ENCODE measurements around the gene KCNQ1.

Gene KCNQ1

GRCh38 chr11:2883979-2884815 lies 439.4 kb downstream of the KCNQ1 start:
- no peak for DNase-seq (ENCODE audit: low spot score)

DNA sequence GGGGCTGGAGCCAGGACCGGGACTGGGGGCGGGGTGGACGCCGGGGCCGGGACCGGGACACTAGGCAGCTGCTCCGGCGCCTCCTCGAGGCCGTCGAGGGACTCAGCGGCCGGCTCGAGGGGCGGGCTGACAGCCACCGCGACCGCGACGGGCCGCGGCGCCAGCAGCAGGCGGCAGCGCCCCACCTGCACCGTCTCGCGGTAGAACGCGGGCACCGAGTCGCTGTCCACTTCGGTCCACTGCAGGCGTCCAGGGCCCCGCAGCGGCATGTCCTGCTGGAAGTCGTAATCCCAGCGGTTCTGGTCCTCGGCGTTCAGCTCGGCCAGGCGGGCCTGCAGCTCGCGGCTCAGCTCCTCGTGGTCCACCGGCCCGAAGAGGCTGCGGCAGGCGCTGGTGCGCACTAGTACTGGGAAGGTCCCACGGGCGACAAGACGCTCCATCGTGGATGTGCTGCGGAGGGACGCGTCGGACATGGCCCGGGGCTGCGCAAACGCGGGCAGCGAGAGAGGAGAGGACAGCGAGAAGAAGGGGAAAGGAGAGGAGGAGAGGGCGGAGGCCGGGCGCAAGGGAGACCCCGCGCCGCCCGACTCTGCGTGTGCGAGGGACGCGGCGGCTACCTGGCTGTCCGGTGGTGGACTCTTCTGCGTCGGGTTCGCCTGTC lies 440.3 kb downstream of the KCNQ1 start:
- peak; percentile 20 for DNase-seq (ENCODE audit: low spot score)

- DNase-seq (ENCODE audit: low spot score) = peak; percentile 87
These were observed 440.9 kb downstream of the KCNQ1 start, which contains the start of gene CDKN1C for GRCh38 chr11:2885678-2886081. Gene CDKN1C, minus strand, starts transcription at chr11:2885775. Its CDS starts 319 bp downstream, at chr11:2885456.

DNA sequence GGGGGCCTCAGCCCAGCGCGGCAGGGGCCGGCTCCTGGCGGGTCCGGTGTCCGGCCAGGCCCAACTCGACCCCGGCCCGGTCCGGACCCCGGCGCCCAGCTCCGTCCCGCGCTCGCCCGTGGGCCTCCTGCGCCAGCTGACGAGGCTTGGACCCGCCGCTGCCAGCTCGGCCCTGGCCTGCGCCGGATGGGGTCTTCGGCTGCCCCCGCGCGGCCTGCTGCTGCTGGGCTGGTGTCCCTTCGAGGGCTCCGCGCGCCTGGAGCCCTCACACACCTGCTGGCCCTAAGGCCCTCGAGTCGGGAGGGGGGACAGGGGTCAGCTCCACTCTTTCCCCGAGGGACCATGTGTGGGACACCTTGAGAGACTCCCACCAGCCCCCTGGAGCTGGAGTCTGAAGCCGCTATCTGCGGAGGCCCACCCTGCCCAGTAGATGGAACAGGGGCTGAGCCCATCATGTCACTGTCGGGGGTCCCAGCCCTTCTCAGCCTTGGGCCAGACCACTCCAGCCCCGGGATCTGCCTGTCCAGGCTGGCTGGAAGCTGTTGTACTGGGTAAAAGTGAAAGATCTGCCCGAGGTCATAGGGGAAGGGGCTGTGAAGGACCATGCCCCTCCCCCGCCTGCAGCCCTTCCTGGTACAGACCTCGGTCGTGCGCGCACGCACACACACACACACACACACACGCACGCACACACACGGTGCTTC lies 441.5 kb downstream of the KCNQ1 start:
- DNase-seq (ENCODE audit: low spot score) = no peak

- DNase-seq (ENCODE audit: low spot score) = no peak
These were observed 442.1 kb downstream of the KCNQ1 start for GRCh38 chr11:2886936-2887335.

GRCh38 chr11:2887515-2888195 lies 442.8 kb downstream of the KCNQ1 start:
- DNase-seq (ENCODE audit: low spot score) = no peak

GRCh38 chr11:2888266-2888968 lies 443.6 kb downstream of the KCNQ1 start:
- DNase-seq (ENCODE audit: low spot score) = peak; percentile 87

GRCh38 chr11:2889362-2890273 lies 444.8 kb downstream of the KCNQ1 start:
- DNase-seq (ENCODE audit: low spot score) = no peak

GRCh38 chr11:2890466-2891294 lies 445.9 kb downstream of the KCNQ1 start:
- DNase-seq (ENCODE audit: low spot score) = no peak

DNA sequence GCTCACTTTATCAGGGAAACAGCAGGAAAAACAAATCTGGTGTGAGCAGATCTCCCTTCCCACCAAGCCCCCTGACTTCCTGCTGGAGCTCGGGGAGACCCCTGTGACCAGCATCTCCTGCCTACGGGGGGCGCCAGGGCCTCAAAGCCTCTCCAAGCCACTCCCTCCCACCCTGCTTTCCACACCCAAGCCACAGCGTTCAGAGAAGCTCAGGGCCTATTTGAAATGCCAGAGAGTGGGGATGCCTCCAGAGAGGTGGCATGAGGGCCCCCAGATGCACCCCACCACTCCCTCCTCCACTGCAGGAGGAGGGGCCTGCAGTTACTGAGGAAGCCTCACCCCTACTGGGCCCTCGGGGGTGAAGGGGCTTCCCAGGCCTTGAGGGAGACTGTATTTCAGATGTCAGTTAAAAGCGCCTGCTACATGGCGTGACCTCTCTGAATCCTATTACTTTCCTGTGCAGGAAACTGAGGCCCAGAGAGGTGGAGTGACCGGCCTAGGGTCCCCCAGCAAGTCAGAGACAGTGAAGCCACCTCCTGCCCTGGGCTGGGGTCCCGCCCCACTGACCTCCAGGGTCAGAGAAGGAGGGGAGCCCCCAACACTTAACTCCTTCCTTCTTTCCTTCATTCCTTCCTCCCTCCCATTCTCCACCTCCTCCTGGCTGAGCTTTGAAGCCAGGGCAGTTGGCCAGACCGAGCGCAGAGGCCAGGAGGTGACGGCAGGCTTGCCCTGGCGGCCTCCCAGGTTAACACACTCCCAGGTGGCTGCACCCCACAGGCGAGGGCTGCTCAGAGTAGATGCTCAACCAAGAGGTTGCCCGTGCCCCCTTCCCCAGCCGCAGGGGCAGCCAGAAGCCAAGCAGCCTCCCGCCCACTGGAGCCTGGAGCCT lies 446.8 kb downstream of the KCNQ1 start:
- DNase-seq (ENCODE audit: low spot score) = no peak

- DNase-seq (ENCODE audit: low spot score) = peak; percentile 49
These were observed 447.6 kb downstream of the KCNQ1 start for GRCh38 chr11:2892215-2892966.

- peak; percentile 42 for DNase-seq (ENCODE audit: low spot score)
These were observed 448.2 kb downstream of the KCNQ1 start for GRCh38 chr11:2892967-2893528.

- DNase-seq (ENCODE audit: low spot score) = no peak
These were observed 449.1 kb downstream of the KCNQ1 start for GRCh38 chr11:2893935-2894334.

DNA sequence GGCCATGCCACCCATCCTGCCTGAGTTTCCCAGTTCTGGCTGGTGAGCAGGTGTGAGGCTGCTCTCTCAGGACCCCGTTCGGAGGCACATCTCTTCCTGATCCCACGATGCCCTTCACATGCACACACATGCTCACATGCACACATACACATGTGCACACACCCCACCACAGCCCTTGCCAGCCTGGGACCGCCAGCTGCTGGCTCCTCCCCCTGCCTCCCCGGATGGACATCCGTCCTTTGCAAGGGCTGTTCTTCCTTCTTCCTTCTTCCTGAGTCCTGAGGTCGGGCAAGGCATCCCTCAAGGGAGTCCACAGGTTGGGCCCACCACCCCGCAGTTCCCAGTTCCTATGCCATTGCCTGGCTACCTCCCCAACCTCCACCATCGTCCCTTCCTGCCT lies 451.2 kb downstream of the KCNQ1 start:
- no peak for DNase-seq (ENCODE audit: low spot score)

DNA sequence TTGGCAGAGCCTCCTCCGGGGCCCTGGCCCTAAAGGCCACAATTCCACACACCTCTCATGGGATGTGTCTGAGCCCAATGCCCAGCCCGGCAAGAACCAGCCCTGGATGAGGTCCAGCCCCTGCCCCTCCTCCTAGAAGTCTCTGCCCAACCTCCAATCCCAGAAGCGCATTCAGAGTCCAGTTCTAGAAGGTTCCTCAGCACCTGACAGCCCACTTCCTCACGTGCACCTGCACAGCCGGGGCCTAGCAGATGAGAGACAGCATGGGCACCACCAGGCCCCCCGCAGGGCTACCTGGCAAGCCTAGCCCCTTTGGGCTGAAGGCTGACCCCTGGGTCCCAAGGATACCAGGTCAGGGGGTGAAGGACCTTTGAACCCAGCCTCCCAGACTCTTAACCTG lies 452.2 kb downstream of the KCNQ1 start:
- DNase-seq (ENCODE audit: low spot score) = no peak

- peak; percentile 69 for DNase-seq (ENCODE audit: low spot score)
These were observed 453.7 kb downstream of the KCNQ1 start for GRCh38 chr11:2898366-2899079.

Measured in CD4-positive, alpha-beta T cell treated with Interleukin-15 for 4 hours (primary cell).